Measurements from ENCODE around the gene FBXO48.
"Not testable (repeated sequence)": the region's sequence is repeated elsewhere in the genome, so short reads cannot be mapped to it uniquely, and the experiment has no call there.

The FBXO48 gene

DNA sequence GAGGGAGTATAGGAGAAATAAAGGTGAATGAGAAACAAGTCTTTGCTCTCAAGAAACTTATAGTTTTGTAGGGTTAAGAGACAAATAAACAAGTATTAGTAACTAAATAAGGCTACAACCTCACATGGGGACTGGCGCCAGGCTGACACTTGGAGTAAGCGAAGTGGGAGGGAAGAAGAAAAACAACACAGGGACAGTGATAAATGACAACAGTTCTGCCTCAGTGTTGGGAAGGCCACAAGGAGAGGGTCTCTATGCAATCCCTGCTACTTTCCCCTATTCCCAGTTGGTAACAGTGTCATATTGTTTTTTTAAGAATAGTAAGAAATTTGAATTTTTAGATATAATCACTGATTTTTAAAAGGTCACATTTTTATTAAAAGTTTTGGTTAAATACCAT lies 4.3 kb upstream of the FBXO48 start:
- DNase-seq (ENCODE audit: low spot score) = no peak

DNA sequence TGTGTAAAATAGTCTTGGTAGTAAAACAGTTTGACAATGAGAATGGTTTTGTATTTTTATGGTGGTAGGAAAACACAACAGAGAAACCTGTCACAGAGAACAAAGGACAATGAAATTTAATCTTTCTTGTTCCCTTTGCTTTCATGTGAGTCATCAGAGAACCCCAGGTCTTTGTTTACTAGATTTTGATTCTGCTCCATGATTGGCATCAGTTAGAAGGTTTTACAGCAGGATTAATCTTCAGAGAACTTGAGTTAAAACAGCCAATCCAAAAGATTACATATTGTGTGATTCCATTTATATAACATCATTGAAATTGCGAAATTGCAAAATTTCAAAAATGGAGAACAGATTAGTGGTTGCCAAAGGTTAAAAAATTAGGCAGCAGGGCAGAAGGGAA lies 2.8 kb upstream of the FBXO48 start:
- DNase-seq (ENCODE audit: low spot score) = no peak

DNA sequence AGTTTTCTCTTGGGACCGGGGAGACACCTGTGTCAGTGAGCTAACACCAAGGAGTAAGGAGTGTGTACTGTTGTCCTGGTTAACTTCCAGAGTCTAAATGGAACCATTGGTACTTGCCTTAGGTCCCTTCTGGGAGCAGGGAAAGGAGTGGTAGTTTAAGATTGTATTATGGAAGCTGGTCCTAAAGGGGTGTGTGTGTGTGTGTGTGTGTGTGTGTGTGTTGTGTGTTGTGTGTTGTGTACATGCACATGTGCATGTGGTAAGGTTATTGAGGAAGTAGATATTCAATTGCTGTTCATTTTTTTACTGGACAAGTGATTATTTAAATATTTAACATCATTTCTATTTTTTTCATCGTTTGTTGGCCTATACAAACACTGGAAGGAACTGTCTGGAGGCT lies 1.7 kb upstream of the FBXO48 start:
- no peak for DNase-seq (ENCODE audit: low spot score)

DNA sequence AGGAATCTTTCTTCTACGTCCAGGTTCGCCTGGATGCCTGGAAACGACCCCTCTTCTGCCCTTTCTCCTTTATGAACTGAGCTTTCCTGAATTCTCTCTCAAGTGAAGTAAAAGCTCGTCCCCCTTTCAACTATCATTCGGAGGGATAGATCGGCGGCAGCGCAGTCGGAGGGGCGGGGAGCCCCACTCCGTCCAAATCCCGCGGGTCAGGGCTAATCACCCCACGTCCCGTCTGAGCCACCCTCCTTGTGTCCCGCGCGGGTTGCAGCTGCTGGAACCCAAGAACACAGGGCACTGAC lies 367 bp downstream of the FBXO48 start:
- DNase-seq (ENCODE audit: low spot score) = no peak

DNA sequence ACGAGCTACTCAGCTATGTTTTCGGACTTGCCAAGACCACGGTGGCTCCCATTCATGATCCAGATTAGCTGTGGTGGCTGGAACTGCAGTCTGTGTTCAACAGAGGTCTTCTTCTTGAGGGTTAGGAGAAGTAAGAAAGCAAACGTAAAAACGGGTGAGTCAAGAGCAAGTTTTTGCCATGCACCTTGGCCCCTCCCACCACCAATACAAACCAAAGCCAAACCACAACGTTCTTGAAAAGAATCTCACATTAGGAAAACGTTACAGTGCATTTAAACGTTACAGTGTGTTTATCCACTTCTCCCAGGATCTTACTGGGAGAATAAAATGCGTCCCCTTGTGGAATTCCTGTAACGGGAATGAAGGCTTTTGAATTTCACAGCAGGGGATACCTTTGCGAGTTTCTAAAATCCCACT lies 725 bp downstream of the FBXO48 start:
- DNase-seq (ENCODE audit: low spot score) = no peak

DNA sequence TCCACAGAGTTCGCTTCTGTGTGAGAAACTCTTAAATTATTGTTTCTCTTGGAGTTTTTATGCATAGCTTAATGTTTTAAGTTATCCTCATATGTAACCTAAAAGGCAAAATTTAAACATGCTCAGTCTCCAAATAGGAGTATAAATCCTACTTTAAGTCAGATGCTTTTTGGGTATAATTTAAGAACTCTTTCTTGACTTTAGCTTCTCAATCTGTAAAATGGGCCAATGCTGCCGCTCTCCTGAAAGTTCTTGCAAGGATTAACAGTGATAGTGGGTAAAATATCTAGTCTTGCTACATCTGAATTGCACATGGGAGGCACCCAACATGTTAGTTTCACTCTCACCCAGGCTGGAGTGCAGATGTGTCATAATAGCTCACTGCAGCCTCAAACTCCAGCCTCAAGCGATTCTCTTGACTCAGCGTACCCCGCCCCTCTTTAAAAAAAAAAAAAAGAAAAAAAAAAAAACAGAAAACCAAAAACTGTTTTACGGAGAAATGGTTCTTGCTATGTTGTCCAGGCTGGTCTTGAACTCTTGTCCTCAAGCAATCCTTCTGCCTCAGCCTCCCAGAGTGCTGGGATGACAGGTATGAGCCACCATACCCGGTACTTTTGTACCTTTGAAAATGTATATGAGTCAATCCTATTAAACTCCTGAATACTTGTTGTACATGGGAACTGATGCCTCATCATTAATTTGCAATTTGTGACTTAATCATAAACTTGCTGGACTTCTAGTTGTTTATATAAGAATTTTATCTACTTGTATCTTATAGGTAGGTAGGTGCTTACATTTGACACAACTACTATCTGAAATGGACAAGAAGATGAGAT lies 1.8 kb downstream of the FBXO48 start:
- no peak for DNase-seq (ENCODE audit: low spot score)

DNA sequence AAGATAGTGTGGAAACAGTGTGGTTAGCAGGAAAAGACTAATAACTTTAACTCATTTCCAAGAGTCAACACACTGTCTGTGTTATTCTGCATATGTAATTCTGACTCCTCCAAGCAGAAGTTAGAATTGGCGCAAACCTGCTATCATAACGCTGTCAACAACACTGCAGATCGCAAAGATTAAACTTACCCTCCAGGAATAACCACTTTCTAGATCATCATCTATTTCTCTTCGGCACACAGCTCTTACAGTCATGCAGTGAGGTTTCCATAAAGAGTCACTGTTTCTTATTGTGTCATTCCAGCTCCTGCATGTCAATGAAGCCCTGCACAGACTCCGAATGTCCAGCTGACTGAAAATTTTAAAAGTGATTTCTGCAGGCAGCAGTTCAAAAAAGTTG lies 2.4 kb downstream of the FBXO48 start:
- no peak for DNase-seq (ENCODE audit: low spot score)

DNA sequence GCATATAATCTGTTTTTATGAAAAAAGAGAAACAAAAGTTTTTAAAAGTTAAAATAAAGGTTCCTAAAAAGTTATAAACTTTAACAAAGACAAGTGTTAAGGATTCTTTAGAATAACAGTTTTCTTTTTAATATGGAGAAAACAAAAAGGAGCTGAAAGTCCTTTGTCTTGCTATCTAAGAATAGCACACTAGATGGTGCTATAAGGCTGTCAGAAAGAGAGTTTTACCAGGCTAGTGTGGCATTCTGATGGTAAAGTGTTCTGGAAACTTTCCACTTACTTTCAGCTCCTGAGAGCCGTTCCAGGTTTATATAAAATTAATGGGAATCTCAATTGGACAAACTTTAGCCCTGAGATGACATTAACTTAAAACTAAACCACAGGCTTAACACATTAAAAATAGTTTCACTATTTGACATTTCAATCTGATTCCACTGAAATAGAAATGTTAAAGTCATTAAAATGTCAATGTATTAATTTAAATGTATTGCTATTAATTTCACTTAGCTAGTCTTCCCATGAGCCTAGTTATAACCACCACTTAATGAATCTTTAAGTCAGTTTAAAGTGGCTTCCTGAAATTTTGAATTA lies 3.7 kb downstream of the FBXO48 start:
- peak; percentile 37 for DNase-seq (ENCODE audit: low spot score)

DNA sequence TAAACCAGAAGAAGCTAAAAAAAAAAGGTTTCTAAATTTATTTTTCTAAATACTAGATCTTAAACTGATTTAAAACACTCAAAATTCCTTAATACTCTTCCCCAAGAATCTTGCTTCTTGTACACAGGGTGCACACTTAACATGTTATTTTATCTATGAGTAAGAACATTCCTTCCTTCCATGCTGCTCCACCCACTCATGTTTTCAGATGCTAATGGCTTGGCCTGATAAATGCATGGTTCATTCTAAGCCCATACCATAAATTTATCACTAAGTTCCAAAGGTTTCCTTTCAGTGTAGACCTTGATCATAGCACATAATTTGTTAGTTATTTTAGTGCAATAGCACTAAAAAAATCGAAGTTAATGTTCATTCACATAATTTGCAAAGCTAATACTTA lies 8.1 kb downstream of the FBXO48 start:
- DNase-seq (ENCODE audit: low spot score) = no peak

DNA sequence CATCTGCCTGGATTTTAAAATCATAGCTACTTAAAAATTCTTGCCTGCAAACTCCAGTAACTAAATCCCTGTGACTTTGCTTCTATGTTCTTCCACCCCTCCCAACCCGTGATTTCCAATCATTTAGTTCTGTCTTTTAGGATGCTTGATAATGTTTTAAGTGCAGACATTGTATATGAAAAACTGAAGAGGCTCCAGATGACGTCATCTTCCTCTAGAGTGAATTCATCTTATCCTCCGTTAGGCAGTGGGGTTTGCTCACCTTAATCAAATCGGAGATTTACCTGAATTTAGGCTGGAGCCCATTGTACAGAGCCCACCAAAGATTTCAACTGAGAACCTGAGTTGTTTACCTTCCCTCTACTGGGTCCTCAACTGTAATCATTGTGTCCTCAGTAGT lies 10.9 kb downstream of the FBXO48 start:
- DNase-seq (ENCODE audit: low spot score) = no peak

DNA sequence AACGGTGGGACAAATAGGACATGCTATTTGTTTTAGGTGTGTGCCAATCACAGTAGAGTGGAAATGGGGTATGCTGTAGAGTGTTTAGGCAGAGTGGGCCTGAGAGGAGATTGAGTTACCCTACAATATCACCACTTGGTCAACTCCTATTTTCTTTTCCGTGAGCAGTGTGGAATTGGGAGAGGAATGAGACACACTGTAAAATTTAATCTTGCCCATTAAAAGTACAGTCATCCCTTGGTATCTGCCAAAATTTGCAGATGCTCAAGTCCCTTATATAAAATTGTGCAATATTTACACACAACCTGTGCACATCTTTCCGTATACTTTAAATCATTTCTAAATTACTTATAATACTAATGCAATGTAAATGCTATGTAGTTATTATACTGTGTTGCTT lies 12.4 kb downstream of the FBXO48 start:
- DNase-seq (ENCODE audit: low spot score) = no peak

DNA sequence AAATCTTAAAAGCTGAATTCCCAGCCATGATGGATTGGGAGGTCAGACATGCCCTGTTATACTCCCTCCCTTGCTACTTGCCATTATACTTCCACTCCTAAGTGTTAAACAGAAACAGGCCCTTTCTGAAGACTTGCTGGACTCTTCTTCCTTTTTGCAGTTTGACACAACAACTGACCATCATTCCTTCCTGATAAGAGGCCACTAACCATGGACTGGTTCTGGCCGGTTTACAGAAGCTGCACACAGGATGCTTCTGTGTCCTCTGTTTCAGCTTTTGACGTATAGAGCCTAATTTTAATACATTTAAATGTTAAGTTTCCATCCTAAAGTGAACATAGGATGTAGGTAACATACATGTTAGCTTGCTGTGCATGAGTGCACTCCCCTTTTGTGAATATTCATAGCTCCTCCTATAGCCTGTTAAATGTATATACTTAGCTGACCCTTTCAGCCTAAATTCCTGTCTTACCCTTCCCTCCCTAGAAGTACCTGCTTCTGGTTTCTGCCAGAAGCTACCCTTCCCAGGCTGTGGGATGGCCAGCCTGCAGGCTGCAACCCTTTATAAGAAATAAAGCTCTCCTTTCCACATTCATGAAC lies 13.2 kb downstream of the FBXO48 start:
- DNase-seq (ENCODE audit: low spot score) = no peak

DNA sequence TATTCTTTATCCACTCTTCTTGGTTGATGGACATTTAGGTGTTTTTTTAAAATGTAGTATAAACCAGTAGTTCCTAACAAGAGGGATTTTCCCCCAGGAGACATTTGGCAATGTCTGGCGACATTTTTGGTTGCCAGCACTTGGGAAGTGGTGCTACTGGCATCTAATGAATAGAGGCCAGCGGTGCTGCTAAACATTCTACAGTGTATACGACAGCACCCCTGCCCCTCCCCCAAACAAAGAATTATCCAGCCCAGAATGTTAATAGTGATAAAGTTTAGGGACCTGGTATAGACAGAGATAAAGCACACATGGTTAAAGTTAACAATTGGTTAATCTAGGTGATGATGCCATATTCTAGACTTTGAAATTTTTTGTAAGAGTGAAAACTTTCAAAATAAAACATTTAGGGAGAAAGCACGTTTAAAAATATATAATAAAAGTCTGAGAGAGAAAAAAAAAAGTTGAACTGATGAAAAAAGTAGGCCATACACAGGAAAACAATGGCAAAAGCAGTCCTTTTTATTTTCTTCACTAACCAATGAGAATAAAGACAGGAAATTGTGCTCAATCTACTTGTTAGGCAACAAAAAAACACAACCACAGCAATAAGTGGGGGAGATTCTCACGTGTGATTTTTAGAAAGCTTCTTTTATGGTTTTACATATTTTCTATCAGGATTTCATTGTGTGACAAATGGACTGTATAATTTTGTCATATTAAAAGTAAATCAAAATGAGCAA lies 14.8 kb downstream of the FBXO48 start:
- DNase-seq (ENCODE audit: low spot score) = no peak

DNA sequence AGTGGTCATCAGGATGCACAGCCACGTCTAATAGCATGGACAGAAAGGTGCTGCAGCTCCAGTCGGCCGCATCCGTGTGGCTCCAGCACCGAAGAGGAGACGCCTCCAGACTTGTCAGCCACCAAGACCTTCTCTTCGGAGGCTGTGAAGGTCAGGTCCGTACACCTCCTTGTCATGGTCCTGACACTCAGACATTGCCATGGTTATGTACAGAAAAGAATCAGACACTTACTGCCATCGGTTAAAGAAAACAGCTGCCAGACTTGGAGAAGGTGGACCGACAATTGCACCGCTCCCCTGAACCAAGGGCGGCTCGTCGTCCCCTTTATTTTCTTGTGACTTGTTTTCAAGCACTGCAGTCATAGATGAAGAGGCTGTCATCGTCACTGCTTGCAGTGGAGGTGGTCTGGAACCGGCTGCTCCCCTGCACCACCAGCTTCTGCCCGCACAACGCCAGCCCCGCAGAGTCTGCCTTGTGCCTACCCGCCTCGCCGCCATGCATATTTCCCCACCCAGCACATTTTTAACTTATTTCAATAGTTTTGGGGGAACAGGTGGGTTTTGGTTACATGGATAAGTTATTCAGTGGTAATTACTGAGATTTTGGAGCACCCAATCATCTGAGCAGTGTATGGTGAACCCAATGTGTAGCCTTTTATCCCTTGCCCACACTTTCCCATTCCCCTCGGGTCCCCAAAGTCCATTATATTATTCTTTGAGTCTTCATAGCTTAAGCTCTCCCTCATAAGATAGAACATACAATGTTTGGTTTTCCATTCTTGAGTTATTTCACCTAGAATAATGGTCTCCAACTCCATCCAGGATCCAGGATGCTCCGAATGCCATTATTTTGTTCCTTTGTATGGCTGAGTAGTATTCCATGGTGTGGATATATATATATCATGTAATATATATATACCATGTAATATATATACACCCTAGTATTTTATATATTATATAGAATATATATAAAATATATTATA lies 18.1 kb downstream of the FBXO48 start:
- no peak for DNase-seq (ENCODE audit: low spot score)

DNA sequence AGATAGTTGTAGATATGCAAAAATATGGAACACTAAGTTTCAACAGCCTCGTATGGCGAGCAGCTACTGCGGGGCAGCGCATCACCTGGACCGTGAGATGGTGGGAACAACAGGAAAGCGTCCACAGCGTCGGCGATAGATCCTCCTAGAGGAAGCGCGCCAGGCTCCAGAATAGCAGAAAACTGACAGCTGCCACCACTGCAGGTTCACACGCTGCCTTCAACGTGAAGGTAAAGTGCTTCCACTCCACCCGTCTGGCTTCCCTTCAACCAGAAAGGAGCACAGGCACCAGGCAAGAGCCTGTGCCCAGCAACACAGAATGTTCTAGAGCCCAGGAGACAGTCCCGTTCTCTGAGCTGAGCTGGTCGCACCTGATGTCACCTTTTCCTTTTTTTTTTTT lies 20.0 kb downstream of the FBXO48 start:
- no peak for DNase-seq (ENCODE audit: low spot score)

DNA sequence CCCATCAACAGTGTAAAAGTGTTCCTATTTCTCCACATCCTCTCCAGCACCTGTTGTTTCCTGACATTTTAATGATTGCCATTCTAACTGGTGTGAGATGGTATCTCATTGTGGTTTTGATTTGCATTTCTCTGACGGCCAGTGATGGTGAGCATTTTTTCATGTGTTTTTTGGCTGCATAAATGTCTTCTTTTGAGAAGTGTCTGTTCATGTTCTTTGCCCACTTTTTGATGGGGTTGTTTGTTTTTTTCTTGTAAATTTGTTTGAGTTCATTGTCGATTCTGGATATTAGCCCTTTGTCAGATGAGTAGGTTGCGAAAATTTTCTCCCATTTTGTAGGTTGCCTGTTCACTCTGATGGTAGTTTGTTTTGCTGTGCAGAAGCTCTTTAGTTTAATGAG lies 20.7 kb downstream of the FBXO48 start:
- DNase-seq (ENCODE audit: low spot score) = not testable (repeated sequence)

DNA sequence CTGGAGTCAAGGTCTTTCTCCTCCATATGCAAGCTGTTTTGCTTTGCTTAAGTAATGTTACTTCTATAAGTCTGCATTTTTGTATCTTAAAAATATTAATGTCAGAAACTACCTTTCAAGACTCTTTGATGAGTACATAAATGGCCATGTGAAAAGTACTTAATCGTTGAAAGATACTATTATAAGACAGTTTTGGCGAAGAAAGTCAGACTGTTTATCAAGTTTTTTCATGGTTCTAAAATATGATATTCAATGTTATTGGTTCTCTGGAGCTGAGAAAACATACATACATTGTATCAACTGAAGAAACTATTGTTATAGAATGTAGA lies 25.1 kb downstream of the FBXO48 start:
- no peak for DNase-seq (ENCODE audit: low spot score)

DNA sequence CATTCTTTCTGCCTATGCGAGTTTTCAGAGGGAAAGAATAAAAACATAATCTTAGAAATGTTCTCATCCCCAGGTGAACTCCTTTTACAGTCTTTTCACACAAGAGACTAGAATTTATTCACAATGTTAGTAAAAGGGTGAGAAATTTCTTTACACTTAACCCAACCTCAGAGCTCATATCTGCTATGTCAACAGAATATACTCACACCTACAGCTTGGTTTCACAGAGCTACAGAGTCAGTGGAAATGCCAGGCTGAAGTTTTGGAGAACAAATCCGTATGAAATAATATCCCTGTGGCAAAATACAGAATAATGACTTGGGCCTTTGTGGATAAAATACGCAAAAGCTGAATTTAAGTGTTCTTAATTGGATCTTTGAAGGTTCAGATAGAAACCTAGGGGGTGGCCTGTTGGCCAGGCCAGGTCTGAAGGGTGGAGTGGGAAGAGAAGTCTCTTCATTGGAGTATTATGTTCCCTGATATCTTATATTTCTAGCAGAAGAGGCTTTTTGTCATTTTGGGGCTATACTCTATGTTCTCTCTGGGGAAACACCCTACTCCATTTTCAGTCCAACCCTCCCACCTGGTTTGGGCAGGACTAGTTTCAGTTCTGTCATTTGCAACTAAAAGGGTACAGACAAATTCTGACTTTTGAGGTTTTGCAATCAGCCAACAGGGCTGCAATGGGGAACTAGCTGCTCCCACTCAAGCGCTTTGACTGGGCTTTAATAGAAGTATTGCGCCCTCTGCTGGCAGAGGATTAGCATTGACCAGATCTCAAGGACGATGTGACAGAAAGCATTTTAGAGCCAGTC lies 25.7 kb downstream of the FBXO48 start:
- peak; percentile 43 for DNase-seq (ENCODE audit: low spot score)

DNA sequence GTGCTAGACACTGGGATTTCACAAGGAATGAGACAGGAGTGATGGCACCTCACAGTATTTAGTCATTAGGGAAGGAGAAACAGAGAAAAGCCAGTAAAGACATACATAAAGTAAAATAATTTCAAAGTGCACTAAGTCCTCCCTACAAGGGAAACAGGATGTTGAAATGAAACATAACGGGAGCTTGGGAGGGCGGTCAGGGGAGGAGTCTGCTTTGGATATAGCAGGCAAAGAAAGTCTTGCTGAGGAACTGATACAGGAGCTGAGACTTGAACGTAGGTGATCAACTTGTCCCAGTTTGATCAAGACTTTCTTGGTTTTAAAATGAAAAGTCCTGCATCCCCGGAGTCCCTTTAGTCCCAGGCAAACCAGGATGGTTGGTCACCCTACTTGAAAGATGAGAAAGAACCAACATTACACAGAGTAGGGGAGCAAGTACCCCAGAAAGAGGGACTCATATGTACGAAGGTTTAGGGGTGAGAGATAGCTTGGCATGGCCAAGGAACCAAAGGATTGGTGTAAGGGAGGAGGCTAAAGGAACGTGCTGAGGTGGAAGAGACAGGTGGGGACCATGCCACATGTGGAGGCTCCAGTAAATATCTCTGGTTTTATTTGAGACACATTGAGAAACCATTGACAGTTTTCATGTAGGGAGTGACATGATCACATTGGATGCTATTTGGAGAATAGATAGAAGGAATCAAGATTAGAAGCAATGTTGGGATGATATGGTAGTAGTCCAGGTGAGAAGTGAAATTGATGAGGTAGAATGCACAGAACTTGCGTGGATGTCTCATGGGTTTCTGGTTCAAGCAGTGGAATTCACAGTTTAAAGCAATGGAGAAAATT lies 28.4 kb downstream of the FBXO48 start:
- DNase-seq (ENCODE audit: low spot score) = no peak

DNA sequence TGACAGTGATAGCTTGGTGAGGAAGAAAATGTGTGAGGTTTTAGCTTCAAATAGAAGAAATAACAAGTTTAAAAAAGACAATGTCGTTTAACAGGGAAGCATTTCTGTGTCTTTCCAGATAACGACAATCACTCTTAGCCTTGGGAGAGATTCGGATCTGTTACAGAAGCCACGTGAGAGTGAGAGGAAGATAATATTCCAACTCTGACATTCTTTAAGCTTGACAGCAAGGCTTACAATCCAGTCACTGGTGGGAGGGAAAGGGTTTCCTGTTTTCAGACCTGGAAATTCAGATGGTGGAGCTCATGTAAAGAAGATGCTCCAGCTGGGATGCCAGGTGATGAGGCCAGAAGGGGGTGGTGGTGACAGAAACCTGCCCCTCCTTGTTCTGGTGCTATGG lies 30.8 kb downstream of the FBXO48 start:
- DNase-seq (ENCODE audit: low spot score) = no peak

Data from HuH-7 (cell line).